Endothelial cell of umbilical vein (primary cell): ENCODE measurements around the gene HIVEP1. TPM values are rescaled to one million over a fixed set of nuclear protein-coding genes. Genes with fewer than 3 reads are reported as not detected.

Experiments
- BruUV-seq: library from RNA; stranded (reverse); fragments of 400-500 nt; replicated peaks from 2 replicates; lab custom pipeline; 2021; lab: Mats Ljungman, UMichigan
- CTCF ChIA-PET: fragments of 300-600, 350-600 bp; sonication (Branson Sonifier 250); formaldehyde crosslinking; loops from one replicate; lab custom pipeline; 2021; ENCODE audit warnings: antibody characterized with exemption, inconsistent platforms; lab: Charles Lee
- POLR2A ChIA-PET: fragments of 300-600, 350-600 bp; sonication (Branson Sonifier 250); formaldehyde crosslinking; loops from one replicate; lab custom pipeline; 2021; ENCODE audit warnings: antibody characterized with exemption, inconsistent platforms; lab: Charles Lee
- DNase-seq: peaks from one replicate; pipeline ENCODE4 v3.0.0-alpha.2; 2011; ENCODE audit warnings: low read depth, low spot score
- FAIRE-seq: peaks from 2 replicates; lab custom pipeline; 2011; peaks lifted over from hg19 to GRCh38; lab: Jason Lieb, UNC
- H2AFZ ChIP-seq: 2 replicates; pipeline ENCODE4 v1.6.0; 2012; ENCODE audit warnings: low read depth, low read length, control low read depth, inconsistent platforms
- H3K27ac ChIP-seq: 2 replicates; pipeline ENCODE4 v1.5.1; 2011; ENCODE audit warnings: low read depth, mild to moderate bottlenecking, control low read depth, low read length, moderate library complexity; ENCODE audit not compliant: insufficient read depth
- H3K27me3 ChIP-seq, 2 experiments: 2 replicates each; pipeline versions ENCODE4 v1.6.0 to v1.6.1; 2011; ENCODE audit warnings: low read length in 2 of 2, mixed read lengths in 1 of 2; ENCODE audit not compliant: control insufficient read depth in 2 of 2, insufficient read depth in 2 of 2
- H3K36me3 ChIP-seq, 2 experiments: 2 replicates in 1 of 2; 3 replicates in 1 of 2; pipeline ENCODE4 v1.5.1; 2011; ENCODE audit warnings: low read length in 2 of 2, mild to moderate bottlenecking in 1 of 2, moderate library complexity in 1 of 2; ENCODE audit not compliant: control insufficient read depth in 2 of 2, insufficient read depth in 2 of 2; ENCODE audit errors: extremely low read depth in 1 of 2
- H3K4me1 ChIP-seq: 3 replicates; pipeline ENCODE4 v1.5.1; 2011; ENCODE audit warnings: mild to moderate bottlenecking, low read length; ENCODE audit not compliant: control insufficient read depth, insufficient read depth; ENCODE audit errors: extremely low read depth
- H3K4me2 ChIP-seq: 2 replicates; pipeline ENCODE4 v1.6.1; 2011; ENCODE audit warnings: low read length, control low read depth, mixed read lengths; ENCODE audit not compliant: insufficient read depth
- H3K4me3 ChIP-seq, 3 experiments: fragments of 200-600 bp in 1 of 3; sonication (generic), shearing (Covaris generic) in 1 of 3; replicated peaks in 1 of 3; 2 replicates each; pipeline ENCODE4 v1.5.1; 2011 to 2016; ENCODE audit warnings: control low read depth in 3 of 3, low read length in 3 of 3, mild to moderate bottlenecking in 2 of 3, inconsistent platforms in 1 of 3, low read depth in 1 of 3, moderate library complexity in 1 of 3; ENCODE audit not compliant: insufficient read depth in 1 of 3
- H3K79me2 ChIP-seq: 2 replicates; pipeline ENCODE4 v1.6.0; 2012; ENCODE audit warnings: low read length, inconsistent platforms; ENCODE audit not compliant: control insufficient read depth, insufficient read depth
- H3K9ac ChIP-seq: replicated peaks from 2 replicates; pipeline ENCODE3; 2011; ENCODE audit warnings: low read length, control low read depth; ENCODE audit not compliant: insufficient read depth; ENCODE audit errors: extremely low read depth
- H3K9me1 ChIP-seq: replicated peaks from 3 replicates; pipeline ENCODE4 v1.6.0; 2011; ENCODE audit warnings: mild to moderate bottlenecking, low read length; ENCODE audit not compliant: control insufficient read depth, insufficient read depth; ENCODE audit errors: extremely low read depth
- H3K9me3 ChIP-seq: replicated peaks from 2 replicates; pipeline ENCODE4 v1.5.1; 2012; ENCODE audit warnings: low read length, inconsistent platforms; ENCODE audit not compliant: control insufficient read depth, insufficient read depth
- H4K20me1 ChIP-seq: replicated peaks from 2 replicates; pipeline ENCODE3; 2011; ENCODE audit warnings: mild to moderate bottlenecking, low read length; ENCODE audit not compliant: control insufficient read depth, insufficient read depth; ENCODE audit errors: extremely low read depth
- CTCF ChIP-seq, 2 donors: IDR thresholded peaks; 1 replicate in 1 of 2; 2 replicates in 1 of 2; pipeline ENCODE4 v1.5.1; 2011; ENCODE audit warnings: low read length in 2 of 2, mild to moderate bottlenecking in 2 of 2, moderate library complexity in 2 of 2, control low read depth in 1 of 2, inconsistent platforms in 1 of 2, low read depth in 1 of 2; ENCODE audit not compliant: insufficient read depth in 1 of 2; ENCODE audit errors: extremely low read depth in 1 of 2
- EZH2 ChIP-seq: IDR thresholded peaks from 2 replicates; pipeline ENCODE4 v1.6.1; 2012; ENCODE audit warnings: borderline replicate concordance, low read depth, mild to moderate bottlenecking, moderate library complexity, low read length, inconsistent platforms; ENCODE audit not compliant: severe bottlenecking
- FOS ChIP-seq: IDR thresholded peaks from 2 replicates; pipeline ENCODE4 v1.6.1; 2011; ENCODE audit warnings: mild to moderate bottlenecking, low read length, moderate library complexity, borderline replicate concordance; ENCODE audit not compliant: insufficient read depth
- GATA2 ChIP-seq: IDR thresholded peaks from 2 replicates; pipeline ENCODE4 v1.7.0; 2011; ENCODE audit warnings: low read depth, mild to moderate bottlenecking, moderate library complexity, mixed read lengths, low read length; ENCODE audit not compliant: insufficient read length, insufficient read depth
- JUN ChIP-seq: IDR thresholded peaks from 2 replicates; pipeline ENCODE4 v1.6.1; 2011; ENCODE audit warnings: borderline replicate concordance, low read depth; ENCODE audit not compliant: insufficient read length, insufficient read depth
- MAX ChIP-seq: IDR thresholded peaks from 2 replicates; pipeline ENCODE4 v1.6.1; 2011; ENCODE audit not compliant: insufficient read depth, insufficient read length
- MYC ChIP-seq: IDR thresholded peaks from one replicate; pipeline ENCODE4 v1.6.1; 2011; ENCODE audit warnings: mild to moderate bottlenecking, low read depth, low read length
- POLR2A ChIP-seq: IDR thresholded peaks from 2 replicates; pipeline ENCODE4 v1.6.1; 2012; ENCODE audit warnings: low read depth, mild to moderate bottlenecking, control low read depth, low read length
- POLR2AphosphoS5 ChIP-seq: IDR thresholded peaks from 2 replicates; pipeline ENCODE4 v1.6.1; 2012; ENCODE audit warnings: low read depth, mild to moderate bottlenecking, control low read depth, low read length, moderate library complexity; ENCODE audit not compliant: insufficient read depth
- dilution Hi-C: fragments of 300-500 bp; cut with MboI; formaldehyde crosslinking; loops from one replicate; pipeline ENCODE4 v1.15.0; 2019; ENCODE audit warnings: low sequenced_read_pairs; ENCODE audit not compliant: extremely low pct_ligation_motif_present
- intact Hi-C: fragments of 100-400 bp; cut with micrococcal nuclease; formaldehyde crosslinking; loops from one replicate; pipeline ENCODE4 v1.10.0; 2022
- polyA plus RNA-seq, 4 experiments: library from polyadenylated mRNA; depleted of rRNA in 3 of 4; stranded (reverse) in 3 of 4; unstranded in 1 of 4; fragments of >200 nt; gene quantifications; 2 replicates each; pipeline versions ENCODE4 v1.2.1 to v1.2.3, GENCODE V29; 2011 to 2012; ENCODE audit warnings: missing spikeins in 1 of 4
- total RNA-seq: library from RNA; stranded (reverse); gene quantifications from 2 replicates; pipeline ENCODE4 v1.2.3, GENCODE V29; 2021

HIVEP1 gene
- total and polyA plus RNA-seq, 2 donors (not counting 3 experiments of a cell fraction or from before 2014, with no cell fraction given) = 33.5 to 49.2 TPM

DNA sequence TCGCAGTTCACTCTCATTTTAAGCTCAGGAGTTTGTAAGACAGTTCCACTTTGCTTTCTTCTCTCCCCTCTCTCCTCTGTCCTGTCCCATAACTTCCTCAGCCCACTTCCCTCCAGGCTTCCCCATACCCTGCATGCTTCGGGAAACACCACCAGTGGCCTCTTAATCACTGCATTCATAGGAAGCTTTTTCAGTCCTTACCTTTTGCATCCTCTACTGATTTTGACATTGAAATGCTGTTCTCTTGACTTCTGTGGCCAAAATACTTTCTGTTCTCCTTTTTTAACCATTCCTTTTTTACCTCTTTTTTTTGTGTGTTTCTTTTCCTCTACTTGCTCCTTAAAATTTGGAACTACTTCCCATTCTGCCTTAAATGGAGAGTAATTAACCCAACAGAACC, 69.7 kb downstream of the HIVEP1 start:
- Histone ChIP-seq H3K4me3 (no peak overlapping the region), H3K9me3 (no peaks in the 10 kb centered on the region), H3K4me1 (no peaks in the 10 kb centered on the region), H3K36me3 (no peaks in the 10 kb centered on the region), H2AFZ (no peak overlapping the region), H4K20me1 (peaks cover 6% of the 10 kb centered on the region), H3K27me3 (no peaks in the 10 kb centered on the region), H3K9me1 (no peaks in the 10 kb centered on the region), H3K79me2 (peaks cover 57% of the 10 kb centered on the region), H3K4me2 (no peak overlapping the region), H3K27ac (no peak overlapping the region), H3K9ac (no peak overlapping the region)
- ChIA-PET POLR2A (no interaction called here), CTCF (interaction anchor here (1.4 kb wide), 1 partner anchor 152 kb away, joined by 5 read pairs; no protein-coding TSS in a partner anchor)
- TF ChIP-seq MAX = no peak
- no peak for TF ChIP-seq JUN
- TF ChIP-seq CTCF (IDR thresholded peaks at IDR 0.05; ENCODE audit: extremely low read depth in 1 of 2, insufficient read depth in 1 of 2, low read depth in 1 of 2, low read length in 2 of 2) = no peak
- TF ChIP-seq GATA2 = no peak
- no peak for TF ChIP-seq FOS
- no peak for TF ChIP-seq MYC
- TF ChIP-seq POLR2AphosphoS5 = no peak
- TF ChIP-seq POLR2A = no peak
- no peak for TF ChIP-seq EZH2
- FAIRE-seq (no peak), DNase-seq (no peak)
- intact Hi-C loops (no loop called here), dilution Hi-C loops (no loop called here)
- no TSS peak for BruUV-seq
